ENCODE data around the gene LSAMP.

The LSAMP gene

GRCh38 chr3:116059421-116060096 lies 385.7 kb downstream of the LSAMP start:
- no peak for DNase-seq (ENCODE audit: low read depth in 1 of 2, low spot score in 1 of 2)

- DNase-seq (ENCODE audit: low read depth in 1 of 2, low spot score in 1 of 2), result no peak
These were observed 386.4 kb downstream of the LSAMP start for GRCh38 chr3:116058844-116059243.

- DNase-seq (ENCODE audit: low read depth in 1 of 2, low spot score in 1 of 2), result no peak
These were observed 387.8 kb downstream of the LSAMP start for GRCh38 chr3:116057400-116058006.

GRCh38 chr3:116056280-116056679 lies 389.0 kb downstream of the LSAMP start:
- DNase-seq (ENCODE audit: low read depth in 1 of 2, low spot score in 1 of 2), result no peak

GRCh38 chr3:116053017-116053416 lies 392.3 kb downstream of the LSAMP start:
- DNase-seq (ENCODE audit: low read depth in 1 of 2, low spot score in 1 of 2), result no peak

- DNase-seq (ENCODE audit: low read depth in 1 of 2, low spot score in 1 of 2), result no peak
These were observed 392.7 kb downstream of the LSAMP start for GRCh38 chr3:116052602-116053001.

- no peak for DNase-seq (ENCODE audit: low read depth in 1 of 2, low spot score in 1 of 2)
These were observed 393.7 kb downstream of the LSAMP start for GRCh38 chr3:116051586-116051985.

- DNase-seq (ENCODE audit: low read depth in 1 of 2, low spot score in 1 of 2), result no peak
These were observed 394.2 kb downstream of the LSAMP start for GRCh38 chr3:116051040-116051439.

- DNase-seq (ENCODE audit: low read depth in 1 of 2, low spot score in 1 of 2), result no peak
These were observed 394.9 kb downstream of the LSAMP start for GRCh38 chr3:116050311-116050915.

- no peak for DNase-seq (ENCODE audit: low read depth in 1 of 2, low spot score in 1 of 2)
These were observed 396.3 kb downstream of the LSAMP start for GRCh38 chr3:116048991-116049390.

GRCh38 chr3:116046350-116046749 lies 398.9 kb downstream of the LSAMP start:
- no peak for DNase-seq (ENCODE audit: low read depth in 1 of 2, low spot score in 1 of 2)

GRCh38 chr3:116045314-116045713 lies 400.0 kb downstream of the LSAMP start:
- DNase-seq (ENCODE audit: low read depth in 1 of 2, low spot score in 1 of 2), result no peak

GRCh38 chr3:116040152-116040551 lies 405.1 kb downstream of the LSAMP start:
- no peak for DNase-seq (ENCODE audit: low read depth in 1 of 2, low spot score in 1 of 2)

- DNase-seq (ENCODE audit: low read depth in 1 of 2, low spot score in 1 of 2), result no peak
These were observed 405.7 kb downstream of the LSAMP start for GRCh38 chr3:116039651-116039985.

- no peak for DNase-seq (ENCODE audit: low read depth in 1 of 2, low spot score in 1 of 2)
These were observed 406.2 kb downstream of the LSAMP start for GRCh38 chr3:116038968-116039650.

- DNase-seq (ENCODE audit: low read depth in 1 of 2, low spot score in 1 of 2), result no peak
These were observed 407.1 kb downstream of the LSAMP start for GRCh38 chr3:116037954-116038911.

GRCh38 chr3:116035429-116035828 lies 409.9 kb downstream of the LSAMP start:
- no peak for DNase-seq (ENCODE audit: low read depth in 1 of 2, low spot score in 1 of 2)

- no peak for DNase-seq (ENCODE audit: low read depth in 1 of 2, low spot score in 1 of 2)
These were observed 410.5 kb downstream of the LSAMP start for GRCh38 chr3:116034794-116035193.

- no peak for DNase-seq (ENCODE audit: low read depth in 1 of 2, low spot score in 1 of 2)
These were observed 411.2 kb downstream of the LSAMP start for GRCh38 chr3:116034086-116034485.

GRCh38 chr3:116033516-116033915 lies 411.8 kb downstream of the LSAMP start:
- no peak for DNase-seq (ENCODE audit: low read depth in 1 of 2, low spot score in 1 of 2)

GRCh38 chr3:116032176-116032575 lies 413.1 kb downstream of the LSAMP start:
- no peak for DNase-seq (ENCODE audit: low read depth in 1 of 2, low spot score in 1 of 2)

Measured in activated T-helper 1 cell treated with anti-CD3 and anti-CD28 coated beads, Interleukin-2, amount 50 U/mL, for 16 hours (primary cell).